GM12872 (cell line): ENCODE results near the gene MAD1L1.

ENCODE experiments used
- TF ChIP-seq, protein P1 (sequence below): IDR thresholded peaks from 3 replicates; pipeline ENCODE4 v1.5.1; 2011; ENCODE audit warnings: low read depth, mild to moderate bottlenecking, low read length, moderate library complexity; ENCODE audit not compliant: insufficient read depth

Gene MAD1L1

DNA sequence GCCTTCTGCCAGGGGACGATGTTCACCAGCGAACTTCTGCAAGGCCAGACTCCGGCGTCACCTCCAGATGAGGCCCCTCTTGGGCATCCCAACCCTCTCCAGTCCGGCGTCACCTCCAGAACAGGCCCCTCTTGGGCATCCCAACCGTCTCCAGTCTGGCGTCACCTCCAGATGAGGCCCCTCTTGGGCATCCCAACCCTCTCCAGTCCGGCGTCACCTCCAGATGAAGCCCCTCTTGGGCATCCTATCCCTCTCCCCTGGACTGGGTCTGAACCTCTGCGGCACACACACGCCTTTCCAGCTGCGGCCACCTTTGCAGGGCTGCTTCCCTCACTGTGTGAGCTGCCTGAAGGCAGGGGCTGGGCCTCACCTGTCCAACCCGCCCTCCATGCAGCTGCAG is 321.2 kb downstream of the MAD1L1 start:
- TF ChIP-seq, protein P1, sequence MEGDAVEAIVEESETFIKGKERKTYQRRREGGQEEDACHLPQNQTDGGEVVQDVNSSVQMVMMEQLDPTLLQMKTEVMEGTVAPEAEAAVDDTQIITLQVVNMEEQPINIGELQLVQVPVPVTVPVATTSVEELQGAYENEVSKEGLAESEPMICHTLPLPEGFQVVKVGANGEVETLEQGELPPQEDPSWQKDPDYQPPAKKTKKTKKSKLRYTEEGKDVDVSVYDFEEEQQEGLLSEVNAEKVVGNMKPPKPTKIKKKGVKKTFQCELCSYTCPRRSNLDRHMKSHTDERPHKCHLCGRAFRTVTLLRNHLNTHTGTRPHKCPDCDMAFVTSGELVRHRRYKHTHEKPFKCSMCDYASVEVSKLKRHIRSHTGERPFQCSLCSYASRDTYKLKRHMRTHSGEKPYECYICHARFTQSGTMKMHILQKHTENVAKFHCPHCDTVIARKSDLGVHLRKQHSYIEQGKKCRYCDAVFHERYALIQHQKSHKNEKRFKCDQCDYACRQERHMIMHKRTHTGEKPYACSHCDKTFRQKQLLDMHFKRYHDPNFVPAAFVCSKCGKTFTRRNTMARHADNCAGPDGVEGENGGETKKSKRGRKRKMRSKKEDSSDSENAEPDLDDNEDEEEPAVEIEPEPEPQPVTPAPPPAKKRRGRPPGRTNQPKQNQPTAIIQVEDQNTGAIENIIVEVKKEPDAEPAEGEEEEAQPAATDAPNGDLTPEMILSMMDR = no peak

DNA sequence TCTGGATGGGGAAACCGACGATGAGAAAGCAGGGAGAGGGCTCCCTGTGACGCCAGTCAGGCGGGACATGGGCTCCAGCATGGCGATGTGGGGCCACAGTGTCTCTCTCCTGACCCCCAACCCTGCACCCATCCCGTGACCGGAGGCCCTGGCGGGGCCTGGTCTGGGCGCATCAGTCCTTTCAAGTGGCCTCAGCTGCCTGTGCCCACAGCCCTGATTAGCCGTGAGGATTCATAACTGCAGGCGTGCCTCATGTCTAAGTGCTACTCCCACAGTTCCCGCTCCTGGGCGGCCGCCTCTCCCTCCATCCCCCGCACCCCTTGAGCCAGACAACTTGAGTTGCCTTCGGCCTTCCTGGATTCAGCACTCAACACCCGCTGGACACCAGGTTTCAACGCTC is 321.9 kb downstream of the MAD1L1 start:
- TF ChIP-seq, protein P1 = no peak

DNA sequence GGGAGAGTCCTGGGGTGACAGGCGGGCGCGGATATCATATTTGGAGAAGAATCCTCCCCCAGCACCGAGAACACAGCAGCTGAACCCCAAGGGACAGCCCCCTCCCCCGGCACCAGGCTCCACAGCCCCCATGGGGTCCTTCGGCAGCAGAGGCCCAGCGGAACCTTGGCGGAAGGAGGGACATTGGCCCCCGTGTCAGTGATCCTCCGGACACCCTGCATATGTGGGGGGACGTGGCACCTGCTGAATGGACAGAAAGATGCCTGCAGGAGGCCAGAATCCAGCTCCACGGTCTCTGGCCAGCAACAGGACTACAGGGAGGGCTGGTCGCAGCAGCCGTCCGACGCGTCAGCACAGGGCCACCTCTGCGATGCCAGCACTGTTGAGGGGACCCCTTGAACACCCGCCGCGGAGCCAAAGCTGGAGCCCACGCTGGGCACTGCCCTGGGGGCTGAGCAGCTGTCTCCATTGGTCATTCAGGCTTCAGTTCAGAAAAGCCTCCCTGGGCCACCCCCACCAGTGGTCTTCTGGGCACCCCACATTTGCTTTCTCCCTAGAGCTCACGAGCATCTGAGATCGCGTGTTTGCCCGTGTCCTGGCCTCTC is 322.6 kb downstream of the MAD1L1 start:
- TF ChIP-seq, protein P1 = no peak

DNA sequence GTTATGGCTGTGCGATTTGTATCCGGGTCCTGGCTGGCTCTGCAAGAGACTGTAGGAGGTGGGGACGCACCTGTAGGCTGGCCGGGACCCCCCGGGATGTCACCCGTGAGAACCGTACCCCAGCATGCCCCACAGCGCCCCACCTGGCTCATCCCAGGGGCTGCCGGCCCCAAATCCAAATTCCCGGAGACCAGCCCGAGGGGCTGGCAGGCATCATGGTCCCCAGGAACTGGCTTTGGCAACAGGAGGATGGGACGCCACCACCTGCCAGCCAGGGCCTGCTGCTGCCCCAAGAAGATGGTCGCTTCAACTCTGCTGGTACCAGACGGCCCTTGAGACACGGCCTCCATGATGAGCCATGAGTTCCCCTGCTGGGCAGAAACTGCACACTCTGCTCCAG is 323.3 kb downstream of the MAD1L1 start:
- TF ChIP-seq, protein P1 = no peak

DNA sequence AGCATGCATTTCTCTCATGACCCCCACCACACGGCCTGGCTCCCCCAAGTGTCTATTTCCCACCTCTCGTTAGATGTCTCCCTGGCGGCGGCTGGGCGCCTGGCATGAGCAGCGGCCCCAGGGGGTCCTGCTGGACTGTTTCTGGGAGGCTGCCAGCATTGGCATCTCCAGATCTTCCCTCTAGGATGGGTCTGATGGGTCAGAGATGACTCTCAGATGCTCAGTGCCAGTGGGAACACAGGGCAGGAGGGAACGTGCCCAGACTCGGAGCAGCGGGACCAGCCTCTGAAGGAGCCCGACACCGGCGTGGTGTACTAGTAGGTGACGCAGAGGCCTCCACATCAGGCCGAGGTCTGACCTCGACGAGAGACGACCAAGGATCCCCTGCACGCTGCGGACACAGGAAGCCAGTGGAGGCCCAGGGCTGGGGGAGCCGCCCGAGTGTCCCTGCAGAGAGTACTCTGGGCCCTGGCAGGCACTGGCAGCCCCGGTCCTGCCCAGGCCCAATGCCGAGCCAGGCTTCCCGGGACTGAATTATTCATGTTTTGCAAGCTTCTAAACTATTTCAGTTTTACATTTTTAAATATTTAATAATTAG is 323.8 kb downstream of the MAD1L1 start:
- TF ChIP-seq, protein P1 = no peak

DNA sequence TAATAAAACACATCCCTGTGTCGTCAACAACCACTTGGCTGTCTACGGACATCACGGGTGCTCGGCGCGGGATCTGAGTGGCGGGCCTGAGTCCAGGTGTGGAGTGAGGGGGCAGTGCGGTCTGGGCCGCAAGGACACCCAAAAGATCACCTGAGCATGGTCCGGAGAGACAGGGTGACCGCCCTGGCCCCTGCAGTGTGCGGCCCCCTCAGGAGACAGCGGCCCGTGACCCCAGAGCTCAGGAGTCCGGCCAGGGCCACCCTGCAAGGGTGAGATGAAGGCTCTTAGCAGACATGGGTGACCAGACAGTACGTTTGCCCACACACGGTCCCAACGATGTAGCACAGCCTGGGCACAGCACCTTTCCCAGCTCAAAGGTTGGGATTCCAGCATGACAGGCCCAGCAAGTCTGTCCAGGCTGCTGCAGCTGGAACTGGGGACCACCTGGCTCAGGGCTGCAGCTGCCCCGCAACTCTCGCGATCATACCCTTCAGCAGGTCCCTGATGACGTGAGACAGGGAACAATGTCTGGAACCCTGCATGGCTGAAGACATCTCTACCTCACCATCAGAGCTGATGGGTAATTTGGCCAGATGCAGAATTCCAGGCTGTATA is 324.9 kb downstream of the MAD1L1 start:
- TF ChIP-seq, protein P1 = no peak

DNA sequence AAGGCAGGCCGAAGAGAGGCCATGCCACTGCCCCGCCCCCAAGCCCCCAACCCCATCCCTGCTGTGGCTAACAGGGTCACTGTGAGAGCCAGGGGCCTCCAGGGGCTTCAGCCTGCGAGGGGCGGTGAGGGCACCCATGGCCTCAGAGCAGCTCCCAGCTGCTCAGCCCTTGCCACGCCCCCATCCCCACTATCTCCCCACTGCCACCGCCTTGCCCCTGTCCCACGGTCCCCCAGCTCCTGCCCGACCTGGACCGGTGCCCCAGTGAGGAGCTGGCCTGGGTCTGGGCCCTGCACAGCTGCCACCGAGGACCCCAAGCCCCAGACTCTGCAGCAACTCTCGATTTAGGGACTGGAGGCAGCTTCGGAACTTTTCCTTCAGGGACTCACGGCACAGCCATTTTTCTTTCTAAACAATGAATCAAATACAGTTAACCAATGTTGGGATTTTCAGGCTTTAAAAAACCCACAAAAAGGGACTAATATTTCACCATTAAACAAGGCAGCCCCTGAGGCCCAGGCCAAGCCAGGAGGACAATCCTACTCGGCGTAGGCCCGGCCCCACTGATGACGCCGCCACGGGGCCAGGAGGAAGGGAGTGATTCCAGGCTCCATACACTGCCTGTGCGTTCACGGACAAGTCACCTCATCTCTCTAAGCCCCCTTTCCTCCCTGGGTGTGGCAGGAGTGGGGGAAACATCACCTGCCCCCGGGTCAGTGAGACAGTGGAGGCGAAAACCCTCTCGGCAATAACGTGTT is 325.6 kb downstream of the MAD1L1 start:
- TF ChIP-seq, protein P1 = no peak
